VCaP (cell line): ENCODE results near the gene PRAMEF12.

Experiments
- H3K27ac ChIP-seq: fragments of 450-650 bp; 2 replicates; pipeline ENCODE4 v1.5.1; 2017
- CTCF ChIP-seq: fragments of 450-650 bp; conservative IDR thresholded peaks from 2 replicates; pipeline ENCODE4 v1.5.1; 2017; ENCODE audit warnings: mild to moderate bottlenecking, moderate library complexity

PRAMEF12 gene

GRCh38 chr1:12745126-12745991, 28.2 kb upstream of the PRAMEF12 start:
- H3K27ac ChIP-seq: no peak overlapping the region
- TF ChIP-seq CTCF: no peak

- TF ChIP-seq CTCF: no peak
Observed at GRCh38 chr1:12745992-12746323, 27.6 kb upstream of the PRAMEF12 start, which contains the start of gene CFAP107. Gene CFAP107, plus strand, starts transcription at chr1:12746200. Its CDS starts 231 bp downstream, at chr1:12746431.

GRCh38 chr1:12748778-12749355, 24.7 kb upstream of the PRAMEF12 start:
- H3K27ac ChIP-seq: no peak overlapping the region
- no peak for TF ChIP-seq CTCF

More at GRCh38 chr1:12745992-12746323, 27.6 kb upstream of the PRAMEF12 start, which contains the start of gene CFAP107:
- no peak within 1 kb of the TSS for H3K27ac ChIP-seq

GRCh38 chr1:12754738-12755137, 18.8 kb upstream of the PRAMEF12 start:
- H3K27ac ChIP-seq: no peak overlapping the region
- no peak for TF ChIP-seq CTCF

GRCh38 chr1:12756273-12756672, 17.3 kb upstream of the PRAMEF12 start:
- no peak for TF ChIP-seq CTCF
- no peak overlapping the region for H3K27ac ChIP-seq

GRCh38 chr1:12756768-12757413, 16.6 kb upstream of the PRAMEF12 start:
- H3K27ac ChIP-seq: no peak overlapping the region
- TF ChIP-seq CTCF: no peak

- TF ChIP-seq CTCF: no peak
- H3K27ac ChIP-seq: no peak overlapping the region
Observed at GRCh38 chr1:12757836-12758235, 15.7 kb upstream of the PRAMEF12 start.
